Stimulated activated CD4-positive, alpha-beta T cell treated with anti-CD3 and anti-CD28 coated beads, Interleukin-1b, Interleukin-23, amount 100 ng/mL, for 48 hours (primary cell): ENCODE data around the gene KRT16.
A peak's percentile ranks its signal among the peaks of the same experiment; 100 is the strongest.
"Not testable (repeated sequence)": the region's sequence is repeated elsewhere in the genome, so short reads cannot be mapped to it uniquely, and the experiment has no call there.

Source experiments
- DNase-seq: peaks from one replicate; pipeline ENCODE4 v3.0.0-alpha.2; 2020

Gene KRT16

DNA sequence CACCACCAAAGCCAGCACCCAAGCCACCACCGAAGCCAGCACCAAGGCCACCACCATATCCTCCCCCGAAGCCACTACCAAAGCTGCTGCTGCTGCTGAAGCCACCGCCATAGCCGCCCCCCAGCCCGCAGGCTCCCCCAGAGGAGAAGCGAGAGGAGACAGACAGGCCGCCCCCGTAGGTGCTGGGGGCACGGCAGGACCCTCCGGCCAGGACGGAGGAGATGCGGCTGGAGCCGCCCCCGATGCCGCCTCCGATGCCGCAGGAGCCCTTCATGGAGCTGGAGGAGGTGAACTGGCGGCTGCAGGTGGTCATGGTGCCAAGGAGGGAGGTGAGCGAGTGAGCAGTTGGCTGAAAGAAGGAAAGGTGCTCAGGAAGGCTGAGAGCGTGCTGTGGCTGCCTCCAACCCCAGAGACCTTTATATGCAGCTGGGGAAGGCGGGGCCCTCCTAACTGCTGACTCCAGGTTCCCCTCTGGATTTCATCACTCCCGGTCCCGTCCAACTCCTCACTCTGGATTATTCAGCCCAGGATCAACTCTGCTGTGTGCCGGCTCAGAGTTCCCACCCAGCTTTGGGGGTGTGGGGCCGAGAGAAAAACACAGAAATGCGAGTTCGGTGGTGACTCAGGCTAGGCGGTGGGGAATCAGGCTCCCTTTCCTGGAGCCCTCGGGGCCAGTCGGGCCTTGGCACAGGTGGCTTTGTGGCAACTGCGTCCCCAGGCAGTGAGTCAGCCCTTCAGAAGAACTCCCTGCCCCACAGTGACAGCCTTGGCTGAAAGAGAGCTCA, at the start of gene KRT16:
TSS of gene KRT16 (minus strand) at position 392 of the 785 bp plus-strand sequence. CDS start at position 313, 79 bp downstream.
- DNase-seq: not testable (repeated sequence)

GRCh38 chr17:41660221-41660711, 47.7 kb upstream of the KRT16 start:
- DNase-seq: no peak

GRCh38 chr17:41659427-41660212, 47.1 kb upstream of the KRT16 start:
- no peak for DNase-seq

GRCh38 chr17:41658846-41659245, 46.3 kb upstream of the KRT16 start:
- no peak for DNase-seq

- no peak for DNase-seq
Observed at GRCh38 chr17:41657936-41658335, 45.4 kb upstream of the KRT16 start.

DNA sequence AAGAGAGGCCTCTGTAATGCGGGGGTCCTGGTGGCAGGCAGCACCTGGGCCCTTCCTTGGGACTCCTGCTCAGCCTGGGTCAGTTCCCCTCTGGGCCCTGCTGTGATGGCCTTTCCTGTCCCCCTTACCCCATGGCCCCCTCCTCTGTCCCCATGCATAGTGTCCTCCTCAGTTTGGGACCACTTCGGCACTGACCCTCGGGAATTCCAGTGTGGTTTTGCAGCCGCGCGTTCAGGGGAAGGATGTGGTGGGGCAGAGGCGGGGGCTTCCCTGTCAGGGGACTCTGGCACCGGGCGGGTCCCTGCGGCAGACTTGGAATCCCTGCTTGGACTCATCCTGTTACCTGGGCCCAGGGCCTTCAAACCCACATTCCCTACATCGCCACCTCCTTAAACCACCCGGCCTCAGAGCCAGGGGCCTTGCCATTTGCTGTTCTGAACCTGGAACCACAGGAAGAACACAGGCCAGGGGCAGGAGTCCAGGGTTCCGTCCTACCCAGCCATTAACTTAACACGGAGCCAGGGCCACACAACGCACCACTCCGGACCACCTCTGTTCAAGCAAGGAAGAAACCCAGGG, 44.7 kb upstream of the KRT16 start:
- no peak for DNase-seq

DNA sequence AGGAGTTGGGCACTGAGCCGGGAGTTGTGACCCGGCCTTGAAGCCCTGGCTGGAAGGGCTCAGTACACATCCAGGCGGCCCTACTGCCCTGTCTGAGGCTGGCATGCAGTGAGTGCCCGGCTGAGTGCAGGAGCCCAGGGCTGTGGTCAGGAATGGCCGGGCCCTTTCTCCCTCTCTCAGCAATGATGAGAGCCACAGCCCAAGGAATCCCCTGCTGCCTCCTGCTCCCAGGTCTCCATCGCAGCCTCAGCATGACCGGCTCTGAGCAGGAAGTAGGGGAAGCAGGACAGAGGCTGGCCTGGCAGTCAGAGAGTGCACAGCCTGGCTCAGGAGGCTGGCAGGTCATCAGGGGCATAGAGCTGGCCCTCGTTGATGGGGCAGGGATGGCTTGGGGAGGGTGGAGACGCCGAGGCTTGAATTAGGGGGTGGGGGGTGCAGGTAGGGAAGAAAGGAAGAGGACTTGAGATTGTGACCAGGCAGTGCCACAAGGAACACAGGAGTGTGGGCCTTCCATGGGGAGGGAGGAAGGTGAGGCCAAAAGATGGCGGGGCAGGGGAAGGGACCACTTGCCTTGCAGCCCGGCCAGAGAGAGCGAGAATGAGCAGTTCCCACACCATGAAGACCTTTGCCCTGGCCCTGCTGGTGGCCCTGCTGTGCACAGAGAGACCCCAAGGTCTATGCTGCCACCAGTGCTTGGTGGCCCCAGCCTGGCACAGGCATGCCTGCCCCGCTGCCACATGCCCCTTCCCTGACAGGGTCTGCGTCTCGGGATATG, 43.9 kb upstream of the KRT16 start:
- no peak for DNase-seq

GRCh38 chr17:41655611-41656111, 43.1 kb upstream of the KRT16 start:
- DNase-seq: no peak

- DNase-seq: no peak
Observed at GRCh38 chr17:41654678-41655607, 42.4 kb upstream of the KRT16 start.

- DNase-seq: no peak
Observed at GRCh38 chr17:41653892-41654677, 41.5 kb upstream of the KRT16 start.

- DNase-seq: no peak
Observed at GRCh38 chr17:41653421-41653820, 40.9 kb upstream of the KRT16 start.

DNA sequence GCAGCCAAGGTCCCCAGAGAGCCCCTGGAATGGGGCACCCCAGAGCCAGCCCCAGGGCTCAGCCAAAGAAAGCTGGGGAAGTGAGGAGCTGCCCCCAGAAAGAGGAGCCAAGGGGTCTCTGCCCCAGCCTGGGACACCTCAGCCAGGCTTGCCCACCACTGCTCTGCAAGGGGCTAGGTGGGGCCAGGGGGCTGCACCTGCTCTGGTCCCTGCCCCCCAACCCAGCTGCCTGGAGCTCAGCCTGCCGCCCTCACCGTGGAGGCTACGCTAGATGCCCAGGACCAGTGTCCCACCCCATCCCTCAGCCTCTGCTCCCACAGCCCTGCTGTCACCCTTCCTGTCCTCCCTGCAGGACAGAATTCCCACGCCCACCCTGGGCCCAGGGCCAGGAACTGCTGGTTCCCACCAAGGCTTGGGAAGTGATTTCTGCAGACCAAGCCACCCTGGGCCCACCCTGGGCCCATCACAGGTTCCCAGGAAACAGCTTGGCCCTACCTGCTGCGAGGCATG, 39.9 kb upstream of the KRT16 start:
- no peak for DNase-seq

GRCh38 chr17:41651625-41652460, 39.3 kb upstream of the KRT16 start:
- no peak for DNase-seq

GRCh38 chr17:41650794-41651624, 38.4 kb upstream of the KRT16 start:
- no peak for DNase-seq

DNA sequence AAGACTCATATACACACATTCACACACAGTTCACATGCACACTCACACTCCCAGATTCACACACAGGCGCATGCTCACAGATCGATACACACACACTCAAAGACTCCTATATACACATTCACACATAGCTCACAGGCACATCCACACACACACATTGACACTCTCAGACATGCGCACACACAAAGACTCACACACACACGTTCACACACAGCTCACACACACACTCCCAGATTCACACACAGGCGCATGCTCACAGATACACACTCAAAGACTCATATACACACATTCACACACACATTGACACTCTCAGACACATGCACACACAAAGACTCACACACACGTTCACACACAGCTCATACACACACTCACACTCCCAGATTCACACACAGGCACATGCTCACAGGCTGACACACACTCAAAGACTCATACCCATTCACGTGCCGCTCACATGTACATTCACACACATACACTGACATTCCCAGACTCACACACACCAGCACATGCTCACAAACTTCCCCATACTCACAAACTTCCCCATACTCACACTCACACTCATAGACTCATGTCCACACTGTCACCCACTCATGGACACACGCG, 37.5 kb upstream of the KRT16 start:
- DNase-seq: no peak

DNA sequence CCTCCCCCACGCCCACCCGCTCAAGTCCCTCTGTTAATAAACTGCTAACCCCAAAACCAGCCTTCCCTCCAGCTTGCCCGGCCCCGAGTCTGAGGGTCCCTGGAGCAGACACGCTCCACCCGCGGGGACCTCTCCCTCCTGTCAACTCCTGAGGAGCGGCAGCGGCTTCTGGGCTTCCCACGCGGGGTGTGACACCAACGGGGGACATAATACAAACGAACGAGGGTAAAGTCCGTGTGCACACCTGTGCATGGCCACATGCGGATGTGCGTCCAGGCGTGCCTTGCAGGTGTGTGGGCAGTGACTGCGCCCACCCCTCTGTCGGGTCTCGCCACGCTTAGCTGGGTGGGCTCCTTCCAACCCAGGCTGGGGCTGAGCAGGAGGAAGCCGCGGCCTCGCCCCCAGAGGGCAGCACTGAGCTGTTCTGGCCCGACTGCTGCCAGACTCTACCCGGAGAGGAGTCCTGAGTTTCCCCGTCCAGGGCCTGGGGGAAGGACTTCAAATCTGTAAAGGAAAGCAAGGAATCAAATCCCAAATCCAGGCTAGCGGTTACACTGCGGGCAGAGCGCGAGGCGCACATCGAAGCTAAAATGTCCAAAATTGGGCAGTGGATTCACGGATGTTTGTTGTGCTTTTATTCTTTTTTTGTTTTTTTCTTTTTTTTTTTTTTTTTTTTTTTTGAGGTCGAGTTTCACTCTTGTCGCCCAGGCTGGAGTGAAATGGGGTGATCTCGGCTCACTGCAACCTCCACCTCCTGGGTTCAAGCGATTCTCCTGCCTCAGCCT, 36.0 kb upstream of the KRT16 start:
- DNase-seq: peak; percentile 76

DNA sequence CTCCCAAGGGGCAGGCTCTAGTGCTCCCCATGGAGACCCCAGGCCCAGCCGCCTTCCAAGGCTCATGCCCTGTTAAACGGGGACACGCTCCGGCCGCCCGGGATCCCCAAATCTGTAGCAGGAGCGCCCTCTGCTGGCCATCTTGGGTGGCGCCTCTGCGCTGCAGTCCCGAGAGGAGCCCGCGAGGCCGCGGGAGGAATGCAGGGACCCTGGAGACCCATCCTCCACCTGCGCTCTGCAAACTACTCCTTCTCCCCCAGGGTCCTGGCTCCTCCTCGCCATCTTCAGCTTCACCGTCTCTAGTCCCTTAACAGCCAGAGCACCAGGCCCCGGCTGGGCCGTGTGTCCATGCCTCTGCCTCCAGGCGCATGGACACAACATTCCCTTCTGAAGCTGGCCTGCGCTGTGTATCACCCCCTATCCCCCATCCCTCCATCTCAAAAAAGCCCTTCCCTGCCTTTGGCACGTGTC, 35.4 kb upstream of the KRT16 start:
- peak; percentile 86 for DNase-seq
